ENCODE measurements around the gene NSG1.

Gene NSG1

DNA sequence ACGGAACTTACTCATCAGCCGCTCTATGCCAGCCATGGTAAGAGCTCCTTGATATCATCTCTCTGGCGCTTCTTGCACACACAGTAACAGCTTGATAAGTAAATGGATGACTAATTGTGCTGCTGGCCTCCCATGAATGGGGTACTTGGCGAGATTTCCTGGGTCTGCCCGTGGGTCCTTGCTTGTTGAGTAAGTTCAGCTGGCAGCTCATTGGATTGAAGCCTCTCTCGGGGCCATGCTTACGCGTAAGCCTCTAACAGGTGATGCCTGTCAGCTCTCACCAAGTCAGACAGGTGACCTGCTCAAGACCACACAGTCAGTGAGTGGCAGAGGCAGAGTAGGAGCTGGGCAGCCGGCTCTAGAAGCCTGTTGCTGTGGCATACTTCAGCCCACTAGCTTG lies 7.7 kb downstream of the NSG1 start:
- H2AFZ ChIP-seq (ENCODE audit: low read length), result no peak overlapping the region
- no peaks in the 10 kb centered on the region for H3K79me2 ChIP-seq (ENCODE audit: insufficient read depth, low read length)
- H3K4me2 ChIP-seq (ENCODE audit: low read depth, low read length, poor library complexity, severe bottlenecking), result no peak overlapping the region
- TF ChIP-seq CTCF (conservative IDR thresholded peaks at IDR 0.05; ENCODE audit: low read length) (no peak), EZH2phosphoT487 (IDR thresholded peaks at IDR 0.05; ENCODE audit: borderline replicate concordance) (no peak)
- H3K4me3 ChIP-seq (ENCODE audit: low read length, poor library complexity, severe bottlenecking), result no peak overlapping the region
- no peak overlapping the region for H3K9ac ChIP-seq (ENCODE audit: low read depth, low read length, poor library complexity, severe bottlenecking)
- H3F3A ChIP-seq (ENCODE audit: low read depth), result no peaks in the 10 kb centered on the region
- no peaks in the 10 kb centered on the region for H3K36me3 ChIP-seq (ENCODE audit: insufficient read depth, low read length)
- no peaks in the 10 kb centered on the region for H3K27me3 ChIP-seq (ENCODE audit: insufficient read depth, low read length, poor library complexity, severe bottlenecking)
- H3K9me2 ChIP-seq (replicated peaks; ENCODE audit: low read depth, low read length), result no peaks in the 10 kb centered on the region
- no peaks in the 10 kb centered on the region for H3K9me3 ChIP-seq (ENCODE audit: insufficient read depth, low read depth, low read length)
- no peaks in the 10 kb centered on the region for H3K4me1 ChIP-seq (ENCODE audit: insufficient read depth, low read length, poor library complexity, severe bottlenecking)
- H4K20me1 ChIP-seq (ENCODE audit: insufficient read depth, low read length, poor library complexity, severe bottlenecking), result no peaks in the 10 kb centered on the region

DNA sequence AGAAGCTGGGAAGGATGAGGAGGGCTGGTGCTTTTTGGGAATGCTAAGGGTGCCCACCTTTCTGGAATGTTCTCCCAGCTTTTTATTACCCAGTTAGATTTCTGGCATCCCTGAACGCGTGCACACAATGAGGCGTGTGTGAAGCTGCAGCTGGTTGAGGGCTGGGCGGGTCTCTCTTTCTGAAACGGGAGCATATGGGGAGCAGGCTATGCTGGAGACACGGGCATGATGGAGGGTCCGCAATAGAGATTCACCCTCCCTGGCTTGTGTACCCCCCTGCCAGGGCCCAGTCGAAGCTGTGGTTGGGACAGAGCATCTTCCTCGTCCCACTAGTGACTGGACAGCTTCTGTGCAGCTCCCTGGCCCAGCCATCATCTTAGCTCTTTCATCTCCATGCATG lies 8.5 kb downstream of the NSG1 start:
- Histone ChIP-seq H3K9me3 (ENCODE audit: insufficient read depth, low read depth, low read length) (no peaks in the 10 kb centered on the region), H3K36me3 (ENCODE audit: insufficient read depth, low read length) (no peaks in the 10 kb centered on the region), H3K9me2 (replicated peaks; ENCODE audit: low read depth, low read length) (no peaks in the 10 kb centered on the region), H3K4me1 (ENCODE audit: insufficient read depth, low read length, poor library complexity, severe bottlenecking) (no peaks in the 10 kb centered on the region), H3K9ac (ENCODE audit: low read depth, low read length, poor library complexity, severe bottlenecking) (no peak overlapping the region), H4K20me1 (ENCODE audit: insufficient read depth, low read length, poor library complexity, severe bottlenecking) (no peaks in the 10 kb centered on the region), H2AFZ (ENCODE audit: low read length) (no peak overlapping the region), H3K79me2 (ENCODE audit: insufficient read depth, low read length) (no peaks in the 10 kb centered on the region), H3K4me3 (ENCODE audit: low read length, poor library complexity, severe bottlenecking) (no peak overlapping the region), H3K4me2 (ENCODE audit: low read depth, low read length, poor library complexity, severe bottlenecking) (no peak overlapping the region), H3F3A (ENCODE audit: low read depth) (no peaks in the 10 kb centered on the region), H3K27me3 (ENCODE audit: insufficient read depth, low read length, poor library complexity, severe bottlenecking) (no peaks in the 10 kb centered on the region)
- TF ChIP-seq EZH2phosphoT487 (IDR thresholded peaks at IDR 0.05; ENCODE audit: borderline replicate concordance) (no peak), CTCF (conservative IDR thresholded peaks at IDR 0.05; ENCODE audit: low read length) (no peak)

- no peak overlapping the region for H3K4me3 ChIP-seq (ENCODE audit: low read length, poor library complexity, severe bottlenecking)
- H3F3A ChIP-seq (ENCODE audit: low read depth), result no peaks in the 10 kb centered on the region
- H3K9me2 ChIP-seq (replicated peaks; ENCODE audit: low read depth, low read length), result no peaks in the 10 kb centered on the region
- no peak overlapping the region for H3K9ac ChIP-seq (ENCODE audit: low read depth, low read length, poor library complexity, severe bottlenecking)
- H3K9me3 ChIP-seq (ENCODE audit: insufficient read depth, low read depth, low read length), result no peaks in the 10 kb centered on the region
- no peak overlapping the region for H2AFZ ChIP-seq (ENCODE audit: low read length)
- no peaks in the 10 kb centered on the region for H3K36me3 ChIP-seq (ENCODE audit: insufficient read depth, low read length)
- TF ChIP-seq CTCF (conservative IDR thresholded peaks at IDR 0.05; ENCODE audit: low read length) (no peak), EZH2phosphoT487 (IDR thresholded peaks at IDR 0.05; ENCODE audit: borderline replicate concordance) (no peak)
- no peak overlapping the region for H3K4me2 ChIP-seq (ENCODE audit: low read depth, low read length, poor library complexity, severe bottlenecking)
- no peaks in the 10 kb centered on the region for H3K27me3 ChIP-seq (ENCODE audit: insufficient read depth, low read length, poor library complexity, severe bottlenecking)
- no peaks in the 10 kb centered on the region for H3K4me1 ChIP-seq (ENCODE audit: insufficient read depth, low read length, poor library complexity, severe bottlenecking)
- H3K79me2 ChIP-seq (ENCODE audit: insufficient read depth, low read length), result no peaks in the 10 kb centered on the region
- no peaks in the 10 kb centered on the region for H4K20me1 ChIP-seq (ENCODE audit: insufficient read depth, low read length, poor library complexity, severe bottlenecking)
These were observed 9.1 kb downstream of the NSG1 start for GRCh38 chr4:4395849-4396627.
